ACC112 (cell line): ENCODE measurements around the gene VSTM2B.

ENCODE experiments used
- H2AFZ ChIP-seq: fragments of 200-600 bp; sonication (generic); one replicate; pipeline ENCODE4 v1.6.0; 2017; ENCODE audit warnings: antibody characterized with exemption, low read length; ENCODE audit not compliant: unreplicated experiment
- H3K27ac ChIP-seq: fragments of 200-600 bp; sonication (generic); 2 replicates; pipeline ENCODE4 v1.5.1; 2014; ENCODE audit warnings: low read depth, mild to moderate bottlenecking, antibody characterized with exemption, low read length, moderate library complexity
- H3K27me3 ChIP-seq: fragments of 200-600 bp; sonication (generic); 2 replicates; pipeline ENCODE4 v1.6.1; 2014; ENCODE audit warnings: mild to moderate bottlenecking, antibody characterized with exemption, low read length, moderate library complexity, mixed read lengths; ENCODE audit not compliant: insufficient read depth
- H3K36me3 ChIP-seq: fragments of 200-600 bp; sonication (generic); 2 replicates; pipeline ENCODE4 v1.6.1; 2016; ENCODE audit warnings: mild to moderate bottlenecking, antibody characterized with exemption, low read length, moderate library complexity, mixed read lengths; ENCODE audit not compliant: insufficient read depth
- H3K4me1 ChIP-seq: fragments of 200-600 bp; sonication (generic); one replicate; pipeline ENCODE4 v1.6.1; 2016; ENCODE audit warnings: low read length, mixed read lengths; ENCODE audit not compliant: insufficient read depth, unreplicated experiment, control insufficient read depth
- H3K4me3 ChIP-seq: fragments of 200-600 bp; sonication (generic); 2 replicates; pipeline ENCODE4 v1.5.1; 2014; ENCODE audit warnings: mild to moderate bottlenecking, low read depth, low read length
- H3K79me2 ChIP-seq: fragments of 200-600 bp; sonication (generic); one replicate; pipeline ENCODE4 v1.6.0; 2016; ENCODE audit warnings: low read length; ENCODE audit not compliant: control insufficient read depth, unreplicated experiment, insufficient read depth

Gene VSTM2B

GRCh38 chr19:29515706-29516357, 10.0 kb upstream of the VSTM2B start:
- Histone ChIP-seq H3K36me3 (no peaks in the 10 kb centered on the region), H2AFZ (no peak overlapping the region), H3K27ac (no peak overlapping the region), H3K4me1 (no peaks in the 10 kb centered on the region), H3K4me3 (no peak overlapping the region), H3K27me3 (0 out of 2 replicates have a peak, but pooled peaks cover 4% of the 10 kb centered on the region), H3K79me2 (no peaks in the 10 kb centered on the region)

- Histone ChIP-seq H2AFZ (no peak overlapping the region), H3K36me3 (no peaks in the 10 kb centered on the region), H3K27me3 (0 out of 2 replicates have a peak, but pooled peaks cover 7% of the 10 kb centered on the region), H3K4me1 (no peaks in the 10 kb centered on the region), H3K4me3 (no peak overlapping the region), H3K79me2 (no peaks in the 10 kb centered on the region), H3K27ac (no peak overlapping the region)
Measured at GRCh38 chr19:29516358-29516725, 9.5 kb upstream of the VSTM2B start.

GRCh38 chr19:29516821-29517395, 8.9 kb upstream of the VSTM2B start:
- H3K36me3 ChIP-seq = no peaks in the 10 kb centered on the region
- no peak overlapping the region for H2AFZ ChIP-seq
- 0 out of 2 replicates have a peak, but pooled peaks cover 12% of the 10 kb centered on the region for H3K27me3 ChIP-seq
- no peak overlapping the region for H3K27ac ChIP-seq
- H3K4me1 ChIP-seq = no peaks in the 10 kb centered on the region
- H3K4me3 ChIP-seq = no peak overlapping the region
- no peaks in the 10 kb centered on the region for H3K79me2 ChIP-seq

GRCh38 chr19:29517412-29517811, 8.4 kb upstream of the VSTM2B start:
- H3K4me1 ChIP-seq = no peaks in the 10 kb centered on the region
- H3K4me3 ChIP-seq = no peak overlapping the region
- H3K27me3 ChIP-seq = 0 out of 2 replicates have a peak, but pooled peaks cover 16% of the 10 kb centered on the region
- no peak overlapping the region for H2AFZ ChIP-seq
- H3K79me2 ChIP-seq = no peaks in the 10 kb centered on the region
- no peak overlapping the region for H3K27ac ChIP-seq
- H3K36me3 ChIP-seq = no peaks in the 10 kb centered on the region

GRCh38 chr19:29517946-29518345, 7.8 kb upstream of the VSTM2B start:
- H3K27me3 ChIP-seq = peaks cover 17% of the 10 kb centered on the region
- no peak overlapping the region for H3K27ac ChIP-seq
- H3K4me1 ChIP-seq = no peaks in the 10 kb centered on the region
- H2AFZ ChIP-seq = no peak overlapping the region
- no peak overlapping the region for H3K4me3 ChIP-seq
- H3K36me3 ChIP-seq = no peaks in the 10 kb centered on the region
- no peaks in the 10 kb centered on the region for H3K79me2 ChIP-seq

GRCh38 chr19:29519146-29519545, 6.6 kb upstream of the VSTM2B start:
- Histone ChIP-seq H3K36me3 (no peaks in the 10 kb centered on the region), H3K79me2 (no peaks in the 10 kb centered on the region), H3K4me1 (no peaks in the 10 kb centered on the region), H2AFZ (no peak overlapping the region), H3K27ac (no peak overlapping the region), H3K27me3 (peaks cover 29% of the 10 kb centered on the region), H3K4me3 (no peak overlapping the region)

- H3K27ac ChIP-seq = no peak overlapping the region
- peaks cover 37% of the 10 kb centered on the region for H3K27me3 ChIP-seq
- H3K79me2 ChIP-seq = no peaks in the 10 kb centered on the region
- no peak overlapping the region for H3K4me3 ChIP-seq
- H3K36me3 ChIP-seq = no peaks in the 10 kb centered on the region
- no peak overlapping the region for H2AFZ ChIP-seq
- H3K4me1 ChIP-seq = no peaks in the 10 kb centered on the region
Measured at GRCh38 chr19:29519931-29520330, 5.9 kb upstream of the VSTM2B start.

GRCh38 chr19:29520390-29520789, 5.4 kb upstream of the VSTM2B start:
- H3K79me2 ChIP-seq = no peaks in the 10 kb centered on the region
- no peak overlapping the region for H2AFZ ChIP-seq
- no peaks in the 10 kb centered on the region for H3K36me3 ChIP-seq
- H3K4me3 ChIP-seq = no peak overlapping the region
- no peaks in the 10 kb centered on the region for H3K4me1 ChIP-seq
- no peak overlapping the region for H3K27ac ChIP-seq
- peaks cover 39% of the 10 kb centered on the region for H3K27me3 ChIP-seq

GRCh38 chr19:29521291-29522075, 4.3 kb upstream of the VSTM2B start:
- H2AFZ ChIP-seq = no peak overlapping the region
- peaks cover 47% of the 10 kb centered on the region for H3K27me3 ChIP-seq
- H3K36me3 ChIP-seq = no peaks in the 10 kb centered on the region

GRCh38 chr19:29523568-29523967, 2.2 kb upstream of the VSTM2B start:
- Histone ChIP-seq H3K27ac (no peak overlapping the region), H2AFZ (no peak overlapping the region), H3K79me2 (no peaks in the 10 kb centered on the region), H3K27me3 (peaks cover 67% of the 10 kb centered on the region), H3K4me3 (no peak overlapping the region), H3K4me1 (no peaks in the 10 kb centered on the region), H3K36me3 (no peaks in the 10 kb centered on the region)

More at GRCh38 chr19:29521291-29522075, 4.3 kb upstream of the VSTM2B start:
- no peak overlapping the region for H3K27ac ChIP-seq
- H3K4me1 ChIP-seq = no peaks in the 10 kb centered on the region
- no peaks in the 10 kb centered on the region for H3K79me2 ChIP-seq
- no peak overlapping the region for H3K4me3 ChIP-seq
